Stimulated activated CD8-positive, alpha-beta memory T cell treated with anti-CD3 and anti-CD28 coated beads, Interleukin-2, amount 100 ng/mL, for 1 hour (primary cell): ENCODE data around the gene ITGA8.
"Not testable (repeated sequence)": the region's sequence is repeated elsewhere in the genome, so short reads cannot be mapped to it uniquely, and the experiment has no call there.

ENCODE experiments used
- DNase-seq, 2 donors: peaks; one replicate each; pipeline ENCODE4 v3.0.0-alpha.2; 2020; ENCODE audit warnings: low read depth in 2 of 2

ITGA8 gene

DNA sequence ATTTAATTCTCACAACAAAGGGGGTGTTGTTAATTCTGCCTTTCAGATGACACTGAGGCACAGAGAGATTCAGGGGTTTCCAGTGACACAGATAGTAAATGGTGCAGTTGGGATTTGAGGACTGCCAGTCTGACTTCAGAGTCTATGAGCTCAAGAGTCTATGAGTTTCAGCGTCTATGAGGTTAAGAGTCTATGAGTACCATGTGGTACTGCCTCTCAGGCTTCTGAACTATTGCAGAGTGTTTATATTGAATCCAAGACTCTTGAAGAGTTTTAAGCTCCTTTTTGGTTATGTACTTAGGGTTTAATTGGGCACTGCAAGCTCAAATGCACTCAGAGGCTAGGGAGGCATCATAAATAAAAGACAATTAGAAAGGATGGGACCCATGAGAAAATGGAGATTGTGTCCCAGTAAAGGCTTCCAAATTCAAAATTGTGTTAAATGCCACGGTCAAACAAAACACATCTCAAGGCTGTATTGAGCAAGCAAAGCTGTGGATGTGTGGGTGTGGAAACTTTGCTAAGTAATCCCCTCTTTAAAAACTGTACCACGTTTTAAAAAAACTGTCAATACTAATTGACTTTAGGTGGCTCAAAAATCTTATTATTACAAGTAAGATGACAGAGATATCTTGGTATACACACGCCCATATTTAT lies 224.7 kb downstream of the ITGA8 start:
- DNase-seq: no peak

DNA sequence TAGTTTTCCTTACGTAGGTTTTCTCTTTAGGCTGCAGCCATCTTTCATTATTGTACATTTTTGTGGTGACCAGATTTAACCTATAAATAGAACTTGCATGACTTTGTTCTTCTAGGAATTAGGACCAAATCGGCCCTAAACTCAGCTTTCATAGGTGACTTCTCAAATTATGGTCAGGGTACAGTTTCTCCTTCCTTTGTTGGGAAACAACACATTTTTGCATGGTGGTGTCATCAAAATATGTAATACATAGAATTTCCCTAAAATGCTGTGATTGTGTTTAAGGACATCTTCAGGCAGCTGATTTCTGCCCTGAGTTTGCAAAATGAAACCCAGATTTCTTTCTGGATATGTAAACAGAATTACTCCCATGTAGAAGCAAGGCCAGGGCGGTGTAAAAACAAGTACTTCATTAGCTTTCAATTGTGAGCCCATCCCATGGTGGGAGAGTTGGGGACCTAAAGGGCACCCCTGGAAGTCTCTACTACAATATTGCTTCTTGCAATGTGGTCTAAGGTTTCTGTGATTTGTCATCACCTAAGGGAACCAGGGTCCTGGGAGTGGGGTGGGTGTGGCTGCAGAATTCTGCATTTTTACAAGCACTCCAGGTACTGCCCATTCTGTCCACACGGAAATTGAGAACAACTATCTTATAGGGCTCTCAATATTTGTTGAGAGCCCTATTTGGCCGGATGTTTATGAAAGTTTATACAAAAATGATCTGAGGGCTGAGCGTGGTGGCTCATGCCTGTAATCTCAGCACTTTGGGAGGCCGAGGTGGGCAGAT lies 227.7 kb downstream of the ITGA8 start:
- no peak for DNase-seq

DNA sequence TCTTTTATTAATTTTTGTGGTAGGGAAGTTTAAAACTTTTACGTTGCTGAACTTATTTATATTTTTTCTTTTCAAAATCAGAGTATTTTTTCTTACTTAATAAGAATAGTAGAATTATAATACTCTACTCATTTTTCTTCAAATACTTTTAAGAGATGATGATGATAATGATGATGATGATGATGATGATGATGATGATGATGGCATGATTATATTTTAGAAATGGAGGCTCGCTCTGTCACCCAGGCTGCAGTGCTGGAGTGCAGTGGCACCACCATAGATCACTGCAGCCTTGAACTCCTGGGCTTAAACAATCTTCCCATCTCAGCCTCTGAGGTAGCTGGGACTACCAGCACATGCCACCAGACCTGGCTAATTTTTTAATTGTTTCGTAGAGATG lies 230.3 kb downstream of the ITGA8 start:
- no peak for DNase-seq

DNA sequence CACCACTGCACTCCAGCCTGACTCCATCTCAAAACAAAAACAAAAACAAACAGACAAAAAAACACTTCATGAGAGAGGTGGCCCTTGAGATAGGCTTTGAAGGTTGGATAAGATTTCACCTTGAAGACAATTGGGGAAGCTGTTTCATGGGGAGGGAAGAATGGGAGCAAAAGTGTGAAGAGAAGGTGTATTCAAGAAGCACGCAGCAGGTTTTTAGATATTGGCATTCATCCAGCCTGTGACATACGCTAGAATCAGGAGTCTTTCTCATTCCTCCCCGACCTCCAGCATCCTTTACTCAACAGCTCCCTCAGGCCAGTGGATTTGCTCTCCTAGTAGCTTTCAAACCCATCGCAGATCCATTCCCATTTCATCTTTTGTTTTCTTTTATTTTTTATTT lies 232.3 kb downstream of the ITGA8 start:
- DNase-seq: no peak

DNA sequence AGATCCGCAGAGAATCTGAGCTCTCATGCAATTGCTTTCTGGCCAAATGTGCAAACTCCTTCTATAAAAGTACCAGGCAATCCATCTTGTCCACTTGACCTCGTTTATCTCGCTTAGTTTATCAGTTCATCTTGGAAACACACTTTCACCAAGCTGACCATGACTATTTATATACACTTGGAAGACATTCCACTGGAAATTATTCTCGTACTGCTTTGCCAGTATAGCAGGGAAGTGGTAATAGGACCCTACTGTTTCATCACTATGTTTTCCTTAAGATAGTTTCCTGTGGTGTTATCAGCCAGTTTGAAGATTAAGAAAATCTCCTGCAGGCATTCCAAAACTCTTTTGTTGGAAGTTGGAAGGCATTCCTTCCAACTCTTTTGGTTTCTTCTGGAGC lies 233.3 kb downstream of the ITGA8 start:
- no peak for DNase-seq

DNA sequence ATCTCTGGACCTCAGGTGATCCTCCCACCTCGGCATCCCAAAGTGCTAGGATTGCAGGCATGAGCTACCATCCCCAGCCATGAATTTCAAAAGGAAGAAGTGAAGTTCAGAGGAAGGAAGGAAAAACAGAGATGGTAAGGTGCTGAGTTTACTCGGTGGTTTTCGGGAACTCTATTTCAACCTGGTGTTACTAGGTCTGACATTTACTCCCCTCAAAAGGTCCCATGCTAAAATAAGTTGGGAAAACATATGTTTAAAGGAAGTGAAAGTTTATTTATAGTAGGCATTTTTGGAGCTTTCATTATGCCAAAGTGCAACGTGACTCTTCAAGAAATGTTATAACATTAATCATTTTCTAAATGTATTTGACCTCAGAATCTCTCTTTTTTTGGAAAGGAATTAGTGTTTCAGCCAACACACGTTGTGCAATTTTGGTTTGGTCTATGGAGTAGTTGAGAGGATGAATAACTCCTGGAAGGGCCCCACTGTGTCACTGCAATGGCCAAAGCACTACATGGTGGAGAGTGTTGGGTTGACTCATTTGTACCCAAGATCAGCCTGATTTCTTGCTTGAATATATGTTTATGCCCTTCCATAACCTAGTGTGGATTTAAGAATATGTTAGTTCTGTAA lies 233.9 kb downstream of the ITGA8 start:
- no peak for DNase-seq

DNA sequence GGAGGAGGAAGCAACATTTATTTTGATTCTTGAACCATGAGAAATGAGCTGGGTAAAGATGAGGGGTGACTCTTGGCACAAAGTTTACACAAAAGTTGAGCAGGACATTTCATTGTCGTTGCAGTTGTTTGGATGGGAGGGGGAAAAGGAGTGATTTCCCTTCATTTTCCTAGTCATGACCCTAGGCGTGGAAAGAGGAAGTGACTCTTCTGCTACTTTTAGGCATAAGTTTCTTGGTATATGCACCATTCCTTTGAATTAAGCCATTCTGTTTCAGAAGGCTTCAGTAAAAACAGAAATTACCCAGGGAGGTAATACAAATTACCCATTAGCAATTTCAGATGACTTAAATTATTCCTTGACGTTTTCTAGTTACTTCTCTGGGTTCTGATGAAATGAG lies 234.7 kb downstream of the ITGA8 start:
- DNase-seq: no peak

DNA sequence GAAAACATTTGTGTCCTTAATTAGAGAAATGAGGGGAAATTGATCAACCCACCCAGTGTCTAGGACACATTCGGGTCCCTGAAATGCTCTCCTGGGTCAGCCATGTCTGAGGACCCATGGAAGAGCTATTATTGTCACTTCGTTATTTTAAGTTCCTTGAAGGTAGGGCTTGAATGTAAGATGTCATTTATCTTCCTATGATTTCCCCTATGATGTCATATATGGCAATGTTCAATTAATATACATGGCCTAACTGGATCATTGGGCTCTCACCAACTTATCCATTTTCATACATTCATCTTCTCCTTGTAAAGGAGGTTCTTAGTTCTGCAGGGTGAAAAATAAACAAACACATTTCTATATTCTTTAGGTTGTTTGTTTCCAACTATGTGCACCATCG lies 235.6 kb downstream of the ITGA8 start:
- DNase-seq: no peak

DNA sequence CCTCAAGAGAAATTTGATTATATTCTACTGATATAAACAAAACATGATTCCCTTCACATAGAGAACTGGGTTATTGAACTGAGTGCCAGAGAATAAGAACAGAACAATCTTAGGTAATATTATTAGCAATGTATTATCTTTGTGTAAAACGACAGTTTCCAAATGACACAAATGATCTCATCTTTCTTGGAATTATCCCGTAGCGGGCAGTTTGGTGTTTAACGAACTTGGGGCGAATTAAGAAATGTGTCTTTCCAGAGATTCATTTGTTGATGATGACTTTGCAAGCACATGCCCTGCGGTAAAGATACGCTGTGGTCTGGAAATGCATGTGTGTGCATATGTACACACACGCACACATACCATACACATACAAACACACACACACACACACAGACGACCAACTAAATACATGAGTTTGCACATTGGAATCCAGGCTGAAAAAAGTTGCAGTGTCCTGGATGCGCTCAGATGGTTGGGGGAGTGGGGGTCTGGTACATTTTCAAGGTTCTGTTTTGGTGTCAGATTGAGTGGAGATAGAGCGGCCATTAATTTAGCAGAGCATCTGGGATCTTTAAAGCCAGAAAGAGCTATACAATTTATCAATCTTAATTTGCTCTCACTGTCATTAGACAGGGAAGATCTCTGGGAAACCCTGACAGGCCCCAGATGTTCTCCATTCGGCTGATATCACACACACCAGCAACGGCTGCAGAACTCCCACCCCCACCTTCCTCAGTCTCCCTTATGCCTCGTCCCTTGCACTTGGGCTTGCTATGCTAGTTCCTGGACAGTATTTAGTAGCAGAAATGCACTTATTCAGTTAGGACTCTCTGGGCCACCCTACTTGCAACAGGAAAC lies 236.3 kb downstream of the ITGA8 start:
- DNase-seq: no peak

DNA sequence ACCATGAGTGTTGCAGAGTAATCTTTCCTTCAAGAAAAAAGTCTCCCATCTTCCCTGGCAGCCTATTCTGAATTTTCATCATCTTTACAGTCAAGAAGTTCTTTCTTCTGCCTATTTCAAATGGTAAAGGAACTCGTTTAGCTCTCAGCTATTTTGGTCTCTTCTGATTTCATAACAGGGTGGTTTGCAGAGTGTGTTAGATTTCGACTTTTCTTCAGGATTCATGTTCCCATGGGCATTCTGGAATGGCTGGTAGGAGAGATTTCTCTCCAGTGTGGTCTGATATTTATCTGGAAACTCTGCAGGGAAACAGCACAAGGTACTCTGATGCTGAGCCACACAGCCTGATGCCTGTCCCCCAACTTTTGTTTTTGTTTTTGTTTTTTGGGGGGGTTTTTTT lies 237.6 kb downstream of the ITGA8 start:
- no peak for DNase-seq

DNA sequence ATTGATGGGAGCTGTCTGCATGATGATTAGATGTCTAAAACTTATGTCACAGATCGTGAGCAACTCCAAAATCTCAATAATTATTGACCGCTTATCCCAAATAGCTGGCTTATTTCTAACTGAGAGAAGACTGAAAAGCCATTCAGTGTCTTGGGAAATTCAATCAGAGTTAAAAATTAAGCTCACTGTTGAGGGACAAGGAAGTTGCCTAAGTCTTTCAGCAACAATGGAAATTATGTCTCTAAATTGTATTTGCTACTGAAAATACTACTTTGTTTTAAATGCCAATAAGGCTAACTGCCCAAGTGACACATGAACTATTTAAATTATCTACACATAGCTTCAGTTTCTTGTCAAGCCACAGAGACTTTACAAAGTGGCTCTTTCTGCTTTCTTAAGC lies 240.8 kb downstream of the ITGA8 start:
- DNase-seq: no peak

DNA sequence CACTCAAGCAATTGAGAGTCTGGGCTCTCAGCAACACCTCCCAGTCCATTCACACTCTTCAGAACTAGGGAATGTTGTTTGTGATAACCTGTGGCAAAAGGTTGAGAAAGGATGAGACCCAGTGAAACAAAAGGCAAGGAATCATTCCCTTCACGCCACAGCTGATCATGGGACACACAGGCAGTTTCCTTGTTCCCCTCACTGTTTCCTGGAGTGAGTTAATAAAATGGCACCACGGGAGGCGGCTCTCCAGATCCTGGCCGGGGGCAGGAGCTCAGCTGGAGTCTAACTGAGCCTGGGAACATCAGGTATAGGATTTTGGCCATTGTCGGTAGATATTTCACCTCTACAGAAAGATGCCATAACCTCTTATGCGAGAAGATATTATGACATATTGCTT lies 241.3 kb downstream of the ITGA8 start:
- no peak for DNase-seq

DNA sequence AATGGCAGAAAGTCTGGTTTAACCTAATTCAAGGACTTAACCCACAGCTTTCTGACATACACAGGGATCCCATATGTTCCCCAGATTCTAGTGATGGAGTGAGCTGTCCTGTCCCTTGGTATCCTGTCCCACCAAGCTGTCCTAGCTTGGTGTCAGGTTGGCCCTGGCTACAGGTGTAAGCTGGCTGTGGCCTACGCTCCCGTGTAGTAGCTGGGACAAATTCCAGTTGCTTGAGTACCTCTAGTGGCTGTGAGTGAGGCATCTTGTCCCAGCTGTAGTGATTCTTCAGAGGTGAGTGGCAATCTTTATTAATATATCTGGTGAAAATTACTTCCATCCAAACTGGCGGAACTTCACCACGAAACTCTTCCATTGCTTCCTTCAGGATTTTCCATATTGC lies 243.4 kb downstream of the ITGA8 start:
- DNase-seq: no peak

DNA sequence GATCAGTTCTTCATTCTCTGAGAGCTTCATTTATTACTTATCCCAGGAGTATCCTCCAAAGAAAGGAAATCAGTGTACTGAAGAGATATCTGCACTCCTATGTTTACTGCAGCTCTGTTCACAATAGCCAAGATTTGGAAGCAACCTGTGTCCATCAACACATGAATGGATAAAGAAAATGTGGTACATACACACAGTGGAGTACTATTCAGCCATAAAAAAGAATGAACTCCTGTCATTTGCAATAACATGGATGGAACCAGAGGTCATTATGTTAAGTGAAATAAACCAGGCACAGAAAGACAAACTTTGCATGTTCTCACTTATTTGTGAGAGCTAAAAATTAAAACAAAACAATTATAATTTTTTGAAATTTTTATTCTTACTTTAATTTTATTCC lies 244.3 kb downstream of the ITGA8 start:
- DNase-seq: not testable (repeated sequence)

DNA sequence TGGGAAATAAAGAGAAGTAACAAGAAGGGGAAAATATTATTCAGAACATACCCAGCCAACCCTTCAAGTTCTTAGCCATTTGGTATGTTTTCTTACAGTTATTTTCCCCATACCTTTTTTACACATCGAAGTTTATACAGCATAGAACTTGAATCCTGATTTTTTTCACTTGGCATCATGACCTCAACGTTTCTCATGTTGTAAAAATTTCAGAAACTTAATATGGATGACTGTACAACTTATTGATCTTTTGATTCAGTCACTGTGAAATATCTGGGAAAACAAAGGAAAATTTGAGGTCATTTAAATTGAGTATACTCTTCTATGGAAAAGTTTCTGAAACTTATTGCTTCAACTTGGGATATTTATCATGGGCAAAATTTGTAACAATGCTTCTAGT lies 245.1 kb downstream of the ITGA8 start:
- no peak for DNase-seq

DNA sequence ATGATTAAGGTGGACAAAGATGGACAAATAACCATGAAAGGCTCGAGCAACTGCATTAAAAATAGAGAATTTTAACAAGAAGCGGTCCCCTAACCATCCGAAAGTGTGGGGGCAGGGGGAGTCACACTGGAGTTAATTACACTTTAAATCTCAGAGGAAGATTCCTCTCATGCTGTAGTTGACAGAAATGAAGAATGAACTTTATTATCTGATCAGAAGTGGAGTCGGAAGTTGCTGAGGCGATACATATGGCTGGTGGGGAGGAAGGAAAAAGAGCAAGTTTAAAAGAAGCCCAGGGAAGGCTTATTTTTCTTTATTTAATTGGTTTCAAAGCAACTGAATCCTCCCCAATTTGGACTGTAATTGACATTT lies 246.3 kb downstream of the ITGA8 start:
- no peak for DNase-seq

DNA sequence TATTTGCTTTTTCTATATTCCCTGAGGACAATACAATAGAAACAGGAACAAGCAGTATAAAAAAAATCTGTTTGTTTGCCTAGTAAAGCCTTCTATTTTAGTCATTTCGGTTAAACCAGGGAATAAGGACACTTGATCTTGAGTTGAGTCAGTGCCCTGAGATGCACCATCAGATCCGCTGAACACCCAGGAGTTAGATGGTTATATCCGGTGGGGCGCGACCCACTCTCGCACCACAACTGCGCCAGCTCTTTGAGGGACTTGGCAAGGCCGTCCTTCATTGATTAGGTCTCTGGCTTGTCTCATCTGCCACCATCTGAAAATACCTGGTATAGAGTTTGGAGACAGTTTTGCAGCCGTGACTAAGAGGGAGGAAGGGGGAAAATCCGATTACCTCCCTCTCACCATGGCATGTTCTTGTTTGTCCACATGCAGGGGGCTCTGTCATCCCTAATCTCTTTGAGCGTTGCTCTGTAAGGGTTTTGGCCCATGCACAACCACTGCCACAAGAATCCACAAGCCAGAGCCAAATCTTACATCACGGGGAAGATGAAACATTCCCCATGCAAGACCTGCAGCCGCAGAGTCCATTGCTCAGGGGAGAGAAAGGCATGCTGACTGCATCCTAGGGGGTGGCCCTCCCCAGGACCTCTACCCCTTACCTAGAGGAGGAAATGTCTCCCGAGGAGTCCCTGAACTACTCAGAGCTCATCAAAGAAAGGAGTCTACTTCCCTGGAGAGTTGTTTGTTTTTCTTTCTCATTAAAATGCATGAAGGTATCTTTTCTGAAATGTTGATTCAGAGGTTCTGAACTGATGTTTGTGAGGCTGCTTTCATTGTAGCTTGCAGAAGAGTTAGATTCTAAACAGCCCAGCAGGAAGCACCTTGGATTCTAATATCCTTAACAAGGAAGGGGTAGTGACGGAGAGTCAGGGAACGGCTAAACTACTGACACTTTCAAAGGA lies 247.0 kb downstream of the ITGA8 start:
- DNase-seq: no peak

DNA sequence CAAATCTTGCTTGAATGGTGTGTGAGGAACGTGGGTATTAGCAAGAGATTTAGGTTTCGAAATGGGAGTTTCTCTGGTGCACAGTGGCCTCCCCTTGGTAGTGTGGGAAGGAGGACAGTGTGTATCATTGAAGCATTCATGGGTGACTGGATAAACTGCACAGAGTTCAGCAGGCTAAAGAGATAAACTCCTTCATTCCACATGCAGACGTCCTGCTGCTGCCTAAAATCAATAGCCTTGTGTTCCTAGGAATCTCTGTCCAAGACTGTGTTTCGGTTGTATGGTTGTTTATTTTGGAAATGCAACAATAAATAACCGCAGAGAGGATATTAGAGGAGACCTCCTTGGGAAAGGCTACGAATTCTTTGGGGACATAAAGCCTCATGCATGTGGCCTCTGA lies 247.7 kb downstream of the ITGA8 start:
- no peak for DNase-seq

DNA sequence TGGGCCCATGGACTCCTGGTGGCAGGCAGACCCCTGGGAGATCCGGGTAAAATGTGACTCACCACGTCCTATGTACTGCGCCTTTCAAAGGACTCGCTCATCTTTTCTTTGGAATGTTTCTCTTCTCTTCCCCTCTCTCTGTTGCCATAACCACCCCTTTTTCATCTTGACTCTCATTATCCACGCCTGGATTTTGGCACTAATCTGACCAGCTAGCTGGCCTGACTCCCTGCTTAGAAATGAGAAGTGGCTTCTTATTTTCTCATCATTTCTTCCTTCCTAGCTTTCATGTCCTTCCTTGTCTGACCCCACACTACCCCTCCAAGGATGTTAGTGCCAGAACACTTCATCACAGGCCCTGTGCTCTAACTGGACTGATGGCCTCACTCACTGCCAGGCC lies 250.6 kb downstream of the ITGA8 start:
- no peak for DNase-seq

DNA sequence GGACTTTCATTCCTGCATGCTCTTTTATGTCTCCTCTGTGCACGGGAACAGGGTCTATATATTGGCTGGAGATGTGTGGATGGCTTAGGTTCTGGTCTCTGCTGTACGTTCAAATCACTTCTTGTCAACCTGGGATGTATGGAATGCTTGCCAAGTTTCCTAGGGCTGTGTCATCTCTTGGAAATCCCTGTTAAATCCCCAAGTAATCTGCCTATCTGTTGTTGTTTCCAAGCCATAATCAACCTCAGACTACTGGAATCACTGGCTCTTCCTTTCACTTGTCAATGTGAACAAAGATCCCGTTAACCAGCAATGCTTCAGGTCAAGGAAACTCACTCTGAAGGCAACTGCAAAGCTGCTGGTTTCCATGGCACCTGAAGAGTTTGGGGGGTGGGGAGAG lies 255.3 kb downstream of the ITGA8 start:
- no peak for DNase-seq
